Measurements from ENCODE around the gene DNAJB13. TPM values are rescaled to one million over a fixed set of nuclear protein-coding genes. Genes with fewer than 3 reads are reported as not detected.

DNAJB13 gene
- total and polyA plus RNA-seq, 2 of the 4 experiments (the other 2 are of a cell fraction): 0.18 to 0.48 TPM

- no peak overlapping the region for H2BK20ac ChIP-seq (ENCODE audit: low read depth, low read length)
- H3K4me3 ChIP-seq (ENCODE audit: insufficient read depth, low read depth, low read length): no peak overlapping the region
- no peak overlapping the region for H4K8ac ChIP-seq (ENCODE audit: low read depth in 2 of 2, low read length in 2 of 2)
- no peak overlapping the region for H2BK5ac ChIP-seq (ENCODE audit: low read depth, low read length, poor library complexity, severe bottlenecking)
- no peaks in the 10 kb centered on the region for H3K27me3 ChIP-seq (ENCODE audit: control insufficient read depth, insufficient read depth, low read length)
- H4K5ac ChIP-seq (ENCODE audit: low read depth, low read length): no peak overlapping the region
- no peak overlapping the region for H3K14ac ChIP-seq (replicated peaks; ENCODE audit: low read depth, low read length)
- H3K36me3 ChIP-seq (ENCODE audit: control insufficient read depth, insufficient read depth, low read length): peaks cover 40% of the 10 kb centered on the region
- no peak overlapping the region for H3K18ac ChIP-seq (ENCODE audit: low read depth, low read length)
- POLR2A ChIA-PET (ENCODE audit: unreplicated experiment): no interaction called here
- BruUV-seq (replicated peaks): no TSS peak
- H3K4me2 ChIP-seq (ENCODE audit: low read depth, low read length): no peak overlapping the region
- H2BK15ac ChIP-seq (ENCODE audit: low read depth, low read length): no peak overlapping the region
- TF ChIP-seq CEBPB (IDR thresholded peaks at IDR 0.05; ENCODE audit: low read depth, low read length) (no peak), MAZ (IDR thresholded peaks at IDR 0.05; ENCODE audit: borderline replicate concordance, low read depth, low read length) (no peak), RCOR1 (IDR thresholded peaks at IDR 0.05; ENCODE audit: insufficient replicate concordance, low read length) (no peak), POLR2A (IDR thresholded peaks at IDR 0.05; ENCODE audit: low read depth, low read length) (no peak), RAD21 (IDR thresholded peaks at IDR 0.05; ENCODE audit: low read length) (no peak), MAFK (IDR thresholded peaks at IDR 0.05; ENCODE audit: low read depth, low read length) (no peak), RFX5 (IDR thresholded peaks at IDR 0.05; ENCODE audit: low read depth, low read length) (no peak), FOS (IDR thresholded peaks at IDR 0.05; ENCODE audit: low read depth, low read length) (no peak), NFE2L2 (IDR thresholded peaks at IDR 0.05; ENCODE audit: low read depth, low read length) (no peak), CHD1 (IDR thresholded peaks at IDR 0.05; ENCODE audit: low read depth, low read length) (no peak), MXI1 (IDR thresholded peaks at IDR 0.05; ENCODE audit: borderline replicate concordance, low read depth, low read length) (no peak), BHLHE40 (IDR thresholded peaks at IDR 0.05; ENCODE audit: low read depth, low read length) (no peak), SMC3 (IDR thresholded peaks at IDR 0.05; ENCODE audit: low read depth, low read length) (no peak), USF2 (IDR thresholded peaks at IDR 0.05; ENCODE audit: low read depth, low read length) (no peak)
- TF ChIP-seq, protein P1, sequence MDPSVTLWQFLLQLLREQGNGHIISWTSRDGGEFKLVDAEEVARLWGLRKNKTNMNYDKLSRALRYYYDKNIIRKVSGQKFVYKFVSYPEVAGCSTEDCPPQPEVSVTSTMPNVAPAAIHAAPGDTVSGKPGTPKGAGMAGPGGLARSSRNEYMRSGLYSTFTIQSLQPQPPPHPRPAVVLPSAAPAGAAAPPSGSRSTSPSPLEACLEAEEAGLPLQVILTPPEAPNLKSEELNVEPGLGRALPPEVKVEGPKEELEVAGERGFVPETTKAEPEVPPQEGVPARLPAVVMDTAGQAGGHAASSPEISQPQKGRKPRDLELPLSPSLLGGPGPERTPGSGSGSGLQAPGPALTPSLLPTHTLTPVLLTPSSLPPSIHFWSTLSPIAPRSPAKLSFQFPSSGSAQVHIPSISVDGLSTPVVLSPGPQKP (IDR thresholded peaks at IDR 0.05; ENCODE audit: borderline replicate concordance, low read depth, low read length): no peak
- TF ChIP-seq, protein P2, sequence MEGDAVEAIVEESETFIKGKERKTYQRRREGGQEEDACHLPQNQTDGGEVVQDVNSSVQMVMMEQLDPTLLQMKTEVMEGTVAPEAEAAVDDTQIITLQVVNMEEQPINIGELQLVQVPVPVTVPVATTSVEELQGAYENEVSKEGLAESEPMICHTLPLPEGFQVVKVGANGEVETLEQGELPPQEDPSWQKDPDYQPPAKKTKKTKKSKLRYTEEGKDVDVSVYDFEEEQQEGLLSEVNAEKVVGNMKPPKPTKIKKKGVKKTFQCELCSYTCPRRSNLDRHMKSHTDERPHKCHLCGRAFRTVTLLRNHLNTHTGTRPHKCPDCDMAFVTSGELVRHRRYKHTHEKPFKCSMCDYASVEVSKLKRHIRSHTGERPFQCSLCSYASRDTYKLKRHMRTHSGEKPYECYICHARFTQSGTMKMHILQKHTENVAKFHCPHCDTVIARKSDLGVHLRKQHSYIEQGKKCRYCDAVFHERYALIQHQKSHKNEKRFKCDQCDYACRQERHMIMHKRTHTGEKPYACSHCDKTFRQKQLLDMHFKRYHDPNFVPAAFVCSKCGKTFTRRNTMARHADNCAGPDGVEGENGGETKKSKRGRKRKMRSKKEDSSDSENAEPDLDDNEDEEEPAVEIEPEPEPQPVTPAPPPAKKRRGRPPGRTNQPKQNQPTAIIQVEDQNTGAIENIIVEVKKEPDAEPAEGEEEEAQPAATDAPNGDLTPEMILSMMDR (conservative IDR thresholded peaks at IDR 0.05; ENCODE audit: low read depth, low read length): no peak
- DNase-seq (peak; percentile 53), ATAC-seq (ENCODE audit: low read depth) (no peak)
- 0 out of 4 replicates have a peak, but pooled peaks cover 0 to 2% of the 10 kb centered on the region in 2 experiments for H3K79me1 ChIP-seq (ENCODE audit: low read depth in 1 of 2, low read length in 2 of 2)
- H2AK9ac ChIP-seq (replicated peaks; ENCODE audit: low read depth, low read length, poor library complexity): no peak overlapping the region
- H3K56ac ChIP-seq (ENCODE audit: extremely low read depth, insufficient read depth, low read length): no peak overlapping the region
- H3K9me1 ChIP-seq (ENCODE audit: insufficient read depth, low read length): no peaks in the 10 kb centered on the region
- H3K9ac ChIP-seq (ENCODE audit: low read depth, low read length): no peak overlapping the region
- CTCF ChIA-PET: interaction anchor here (0.6 kb wide), 1 partner anchor 39 kb away, joined by 3 read pairs; no protein-coding TSS in a partner anchor
- no peak overlapping the region for H2AFZ ChIP-seq (replicated peaks; ENCODE audit: low read length, poor library complexity)
- WGBS, 2 experiments (ENCODE audit: extremely low coverage in 2 of 2, insufficient read length in 1 of 2): no CpG with 5 or more reads among the region's 1 CpG
- H4K20me1 ChIP-seq (ENCODE audit: insufficient read depth, low read length): no peaks in the 10 kb centered on the region
- in situ Hi-C loops (cut with MboI; ENCODE audit: low sequenced_read_pairs) (no loop called here), intact Hi-C loops (cut with micrococcal nuclease) (no loop called here), dilution Hi-C loops (cut with HindIII; ENCODE audit: low sequenced_read_pairs, unreplicated experiment) (no loop called here)
- no peaks in the 10 kb centered on the region for H3K9me3 ChIP-seq (ENCODE audit: control insufficient read depth, insufficient read depth, low read length)
- H4K91ac ChIP-seq (ENCODE audit: insufficient read depth, low read depth, low read length): no peak overlapping the region
- H3K4ac ChIP-seq (ENCODE audit: low read depth, low read length): no peak overlapping the region
- no peaks in the 10 kb centered on the region for H3K4me1 ChIP-seq (ENCODE audit: control insufficient read depth, insufficient read depth, low read length)
- no peak overlapping the region for H3K23ac ChIP-seq (ENCODE audit: low read depth, low read length)
- no peak overlapping the region for H2AK5ac ChIP-seq (ENCODE audit: low read depth, low read length)
- no peak overlapping the region for H2BK120ac ChIP-seq (ENCODE audit: low read depth, low read length)
- H3K27ac ChIP-seq (ENCODE audit: insufficient read depth, low read length): no peak overlapping the region
These were observed 34.4 kb upstream of the DNAJB13 start for GRCh38 chr11:73916435-73916834.

All from IMR-90 (cell line).